Colonic mucosa (tissue), 4 donors: ENCODE measurements around the gene CD55. TPM values are rescaled to one million over a fixed set of nuclear protein-coding genes. Genes with fewer than 3 reads are reported as not detected.

Experiments
- DNase-seq: peaks from one replicate; pipeline ENCODE4 v3.0.0-alpha.2; 2020
- H3K27ac ChIP-seq: fragments of 200-600 bp; one replicate; pipeline ENCODE4 v1.8.0; 2021
- H3K27me3 ChIP-seq: fragments of 200-600 bp; one replicate; pipeline ENCODE4 v1.8.0; 2021
- H3K36me3 ChIP-seq: fragments of 200-600 bp; one replicate; pipeline ENCODE4 v1.8.0; 2021
- H3K4me1 ChIP-seq: fragments of 200-600 bp; one replicate; pipeline ENCODE4 v1.8.0; 2021; ENCODE audit warnings: mild to moderate bottlenecking
- H3K4me3 ChIP-seq: fragments of 200-600 bp; one replicate; pipeline ENCODE4 v1.8.0; 2021
- H3K9ac ChIP-seq, 2 donors: one replicate each; pipeline ENCODE4 v1.7.0; 2013; ENCODE audit warnings: control low read depth in 2 of 2, low read depth in 2 of 2, low read length in 2 of 2
- H3K9me3 ChIP-seq: fragments of 200-600 bp; one replicate; pipeline ENCODE4 v1.8.0; 2021
- CTCF ChIP-seq: fragments of 200-600 bp; IDR thresholded peaks from one replicate; pipeline ENCODE4 v1.8.0; 2022; ENCODE audit warnings: antibody characterized with exemption, mild to moderate bottlenecking
- intact Hi-C: fragments of 100-400 bp; cut with DNase I; formaldehyde crosslinking; loops from one replicate; pipeline ENCODE4 v1.14.1; 2022
- total RNA-seq, 2 donors: library from RNA; stranded (reverse); fragmentation: NEBNext Ultra II Directional in 1 of 2; extraction: Animal tissue kit (Norgen Biotek cat#: 25700) in 1 of 2; gene quantifications; one replicate each; pipeline ENCODE4 v1.2.1, GENCODE V29; 2021
- donor health status: healthy.
- donor health status: DM: no; HTN: no; CAD: no.
- donor health status: DM: no; HTN: no; CAD: no.

The CD55 gene
- total RNA-seq, 2 donors from 2014 or later: 49.4 to 70.7 TPM

GRCh38 chr1:207298636-207299398 is 22.7 kb upstream of the CD55 start:
- H3K9ac ChIP-seq: no peak overlapping the region
- H3K27me3 ChIP-seq: no peaks in the 10 kb centered on the region
- no peaks in the 10 kb centered on the region for H3K4me1 ChIP-seq
- no peak overlapping the region for H3K27ac ChIP-seq
- TF ChIP-seq CTCF: no peak
- DNase-seq: no peak
- H3K9me3 ChIP-seq: no peaks in the 10 kb centered on the region
- intact Hi-C loops: no loop called here
- no peak overlapping the region for H3K4me3 ChIP-seq
- H3K36me3 ChIP-seq: no peaks in the 10 kb centered on the region

- no peak for TF ChIP-seq CTCF
- no peaks in the 10 kb centered on the region for H3K4me1 ChIP-seq
Observed at GRCh38 chr1:207300970-207301369, 20.5 kb upstream of the CD55 start.

GRCh38 chr1:207302618-207303393 is 18.7 kb upstream of the CD55 start:
- Histone ChIP-seq H3K4me1 (no peaks in the 10 kb centered on the region), H3K36me3 (no peaks in the 10 kb centered on the region), H3K9me3 (no peaks in the 10 kb centered on the region), H3K4me3 (no peak overlapping the region), H3K9ac (no peak overlapping the region), H3K27ac (no peak overlapping the region), H3K27me3 (no peaks in the 10 kb centered on the region)
- intact Hi-C loops: no loop called here
- no peak for TF ChIP-seq CTCF
- DNase-seq: no peak

More at GRCh38 chr1:207300970-207301369, 20.5 kb upstream of the CD55 start:
- no peak for DNase-seq
- Histone ChIP-seq H3K9me3 (no peaks in the 10 kb centered on the region), H3K36me3 (no peaks in the 10 kb centered on the region), H3K9ac (no peak overlapping the region), H3K27ac (no peak overlapping the region), H3K4me3 (no peak overlapping the region), H3K27me3 (no peaks in the 10 kb centered on the region)
- intact Hi-C loops: no loop called here

GRCh38 chr1:207304710-207305488 is 16.6 kb upstream of the CD55 start:
- Histone ChIP-seq H3K9ac (no peak overlapping the region), H3K4me1 (peaks cover 4% of the 10 kb centered on the region), H3K36me3 (no peaks in the 10 kb centered on the region), H3K27ac (no peak overlapping the region), H3K9me3 (no peaks in the 10 kb centered on the region), H3K27me3 (no peaks in the 10 kb centered on the region), H3K4me3 (no peak overlapping the region)
- no peak for TF ChIP-seq CTCF
- intact Hi-C loops: no loop called here
- no peak for DNase-seq

- no peaks in the 10 kb centered on the region for H3K27me3 ChIP-seq
- no peak overlapping the region for H3K27ac ChIP-seq
- H3K9ac ChIP-seq: no peak overlapping the region
- peaks cover 8% of the 10 kb centered on the region for H3K4me1 ChIP-seq
- DNase-seq: no peak
- H3K36me3 ChIP-seq: no peaks in the 10 kb centered on the region
- no peaks in the 10 kb centered on the region for H3K9me3 ChIP-seq
- H3K4me3 ChIP-seq: no peak overlapping the region
- intact Hi-C loops: no loop called here
- no peak for TF ChIP-seq CTCF
Observed at GRCh38 chr1:207305489-207305873, 16.0 kb upstream of the CD55 start.
